Panc1 (cell line): ENCODE data around the gene ABL1. TPM values are rescaled to one million over a fixed set of nuclear protein-coding genes. Genes with fewer than 3 reads are reported as not detected.

ENCODE experiments used
- ATAC-seq: fragments of 200-7000 bp; cut with Tn5 transposase; 2 replicates; pipeline ENCODE4 v1.9.1; 2020; ENCODE audit warnings: mild to moderate bottlenecking, moderate library complexity
- BruUV-seq: library from RNA; stranded (reverse); fragments of 400-500 nt; replicated peaks from 2 replicates; lab custom pipeline; 2021; lab: Mats Ljungman, UMichigan
- CTCF ChIA-PET: fragments of 300-600 bp; sonication (Branson Sonifier 250); formaldehyde crosslinking; loops from one replicate; lab custom pipeline; 2022; ENCODE audit warnings: antibody characterized with exemption; lab: Charles Lee
- POLR2A ChIA-PET: fragments of 300-600 bp; sonication (Branson Sonifier 250); formaldehyde crosslinking; loops from one replicate; lab custom pipeline; 2022; ENCODE audit warnings: antibody characterized with exemption; lab: Charles Lee
- DNase-seq: peaks from one replicate; pipeline ENCODE4 v3.0.0-alpha.2; 2010; ENCODE audit warnings: low read depth, low spot score
- H3K27ac ChIP-seq: 2 replicates; pipeline ENCODE4 v1.5.1; 2011; ENCODE audit warnings: mild to moderate bottlenecking, low read length, inconsistent platforms
- H3K27me3 ChIP-seq: fragments of 200-500 bp; sonication (Bioruptor generic); 2 replicates; pipeline ENCODE4 v1.6.0; 2014; ENCODE audit warnings: low read length, inconsistent platforms; ENCODE audit not compliant: control insufficient read depth, insufficient read depth
- H3K36me3 ChIP-seq: fragments of 200-500 bp; sonication (Bioruptor generic); 2 replicates; pipeline ENCODE4 v1.5.1; 2014; ENCODE audit warnings: inconsistent platforms, mild to moderate bottlenecking, low read length, moderate library complexity; ENCODE audit not compliant: control insufficient read depth, insufficient read depth
- H3K4me1 ChIP-seq: 2 replicates; pipeline ENCODE4 v1.5.1; 2011; ENCODE audit warnings: inconsistent platforms, mild to moderate bottlenecking, low read length, moderate library complexity; ENCODE audit not compliant: control insufficient read depth, insufficient read depth
- H3K4me3 ChIP-seq, 2 experiments: 2 replicates each; pipeline ENCODE4 v1.5.1; 2011 to 2012; ENCODE audit warnings: low read depth in 2 of 2, low read length in 2 of 2, mild to moderate bottlenecking in 2 of 2, inconsistent platforms in 1 of 2, moderate library complexity in 1 of 2
- H3K9me3 ChIP-seq: fragments of 200-500 bp; sonication (Bioruptor generic); 2 replicates; pipeline ENCODE4 v1.5.1; 2014; ENCODE audit warnings: low read depth, mild to moderate bottlenecking, inconsistent platforms, low read length, moderate library complexity; ENCODE audit not compliant: control insufficient read depth, insufficient read depth
- CTCF ChIP-seq: fragments of 450-650 bp; IDR thresholded peaks from 2 replicates; pipeline ENCODE4 v1.5.1; 2017; ENCODE audit warnings: mild to moderate bottlenecking
- POLR2AphosphoS5 ChIP-seq: IDR thresholded peaks from 2 replicates; pipeline ENCODE4 v1.6.1; 2012; ENCODE audit warnings: mild to moderate bottlenecking, low read depth, low read length, moderate library complexity
- REST ChIP-seq, 2 experiments: IDR thresholded peaks; 2 replicates each; pipeline ENCODE4 v1.6.1; 2011 to 2012; ENCODE audit warnings: low read depth in 2 of 2, control low read depth in 1 of 2, low read length in 1 of 2, mild to moderate bottlenecking in 1 of 2, moderate library complexity in 1 of 2; ENCODE audit not compliant: insufficient read depth in 1 of 2
- SIN3A ChIP-seq: IDR thresholded peaks from 2 replicates; pipeline ENCODE4 v1.6.1; 2012; ENCODE audit warnings: low read depth, mild to moderate bottlenecking, low read length, moderate library complexity, borderline replicate concordance; ENCODE audit not compliant: insufficient read depth
- TCF7L2 ChIP-seq: IDR thresholded peaks from 2 replicates; pipeline ENCODE4 v1.6.1; 2011; ENCODE audit warnings: mild to moderate bottlenecking, low read depth, low read length, inconsistent platforms
- in situ Hi-C: cut with HindIII; loops from 2 replicates; pipeline ENCODE4 v1.10.0; 2016; ENCODE audit warnings: low sequenced_read_pairs, low pct_unique_long_range_greater_than_20kb
- intact Hi-C: fragments of 100-400 bp; cut with micrococcal nuclease; formaldehyde crosslinking; loops from one replicate; pipeline ENCODE4 v1.10.0; 2022; ENCODE audit not compliant: unreplicated experiment
- total RNA-seq: library from RNA; stranded (reverse); gene quantifications from one replicate; pipeline ENCODE4 v1.2.1, GENCODE V29; 2021; ENCODE audit not compliant: unreplicated experiment

ABL1 gene
- total RNA-seq, 1 experiment from 2014 or later, result 48.4 TPM

- no peak for ATAC-seq
- intact Hi-C loops, result no loop called here
Measured at GRCh38 chr9:130881516-130881915, 46.5 kb downstream of the ABL1 start.

GRCh38 chr9:130882696-130883225, 47.7 kb downstream of the ABL1 start:
- DNase-seq, result no peak
- intact Hi-C loops (no loop called here), in situ Hi-C loops (no loop called here)
- POLR2A ChIA-PET, result interaction anchor here (0.7 kb wide), 1 partner anchor 141 kb away, joined by 3 read pairs; no protein-coding TSS in a partner anchor
- no peaks in the 10 kb centered on the region for H3K4me1 ChIP-seq
- BruUV-seq, result no TSS peak
- H3K27me3 ChIP-seq, result no peaks in the 10 kb centered on the region
- ATAC-seq, result no peak
- no peak overlapping the region for H3K4me3 ChIP-seq
- no peak overlapping the region for H3K27ac ChIP-seq
- H3K9me3 ChIP-seq, result no peaks in the 10 kb centered on the region
- TF ChIP-seq CTCF (no peak), REST (IDR thresholded peaks at IDR 0.05; ENCODE audit: insufficient read depth in 1 of 2, low read depth in 2 of 2, low read length in 1 of 2) (no peak), POLR2AphosphoS5 (no peak), SIN3A (no peak), TCF7L2 (no peak)
- peaks cover 7% of the 10 kb centered on the region for H3K36me3 ChIP-seq
- CTCF ChIA-PET, result no interaction called here

More at GRCh38 chr9:130881516-130881915, 46.5 kb downstream of the ABL1 start:
- H3K27ac ChIP-seq, result no peak overlapping the region
- H3K36me3 ChIP-seq, result peaks cover 9% of the 10 kb centered on the region; the same call in 1 of the 2 replicates
- H3K27me3 ChIP-seq, result no peaks in the 10 kb centered on the region
- no peak for DNase-seq
- TF ChIP-seq SIN3A (no peak), REST (IDR thresholded peaks at IDR 0.05; ENCODE audit: insufficient read depth in 1 of 2, low read depth in 2 of 2, low read length in 1 of 2) (no peak), TCF7L2 (no peak), CTCF (no peak), POLR2AphosphoS5 (no peak)
- no TSS peak for BruUV-seq
- in situ Hi-C loops, result no loop called here
- ChIA-PET CTCF (no interaction called here), POLR2A (no interaction called here)
- no peaks in the 10 kb centered on the region for H3K9me3 ChIP-seq
- H3K4me3 ChIP-seq, result no peak overlapping the region
- no peaks in the 10 kb centered on the region for H3K4me1 ChIP-seq
